K562 (cell line): ENCODE results near the gene MAD1L1. TPM values are rescaled to one million over a fixed set of nuclear protein-coding genes. Genes with fewer than 3 reads are reported as not detected.

Experiments used
- ARID1B ChIP-seq: fragments of 450-650 bp; IDR thresholded peaks from 2 replicates; pipeline ENCODE4 v1.6.1; 2016; ENCODE audit warnings: antibody characterized with exemption, mild to moderate bottlenecking, inconsistent platforms
- CBFA2T3 ChIP-seq: fragments of 450-650 bp; IDR thresholded peaks from 2 replicates; pipeline ENCODE4 v1.6.1; 2017
- CHD2 ChIP-seq: IDR thresholded peaks from 2 replicates; pipeline ENCODE4 v1.6.1; 2011; ENCODE audit warnings: low read depth, low read length
- E4F1 ChIP-seq: fragments of 250-450 bp; sonication (Bioruptor Pico); IDR thresholded peaks from 2 replicates; pipeline ENCODE4 v1.5.0; 2021; ENCODE audit warnings: mild to moderate bottlenecking, borderline replicate concordance
- EHMT2 ChIP-seq: fragments of 450-650 bp; IDR thresholded peaks from 2 replicates; pipeline ENCODE4 v1.6.1; 2018; ENCODE audit warnings: antibody characterized with exemption
- EP400 ChIP-seq: fragments of 450-650 bp; IDR thresholded peaks from 2 replicates; pipeline ENCODE4 v1.6.1; 2017; ENCODE audit warnings: antibody characterized with exemption, mild to moderate bottlenecking, moderate library complexity
- FOXP1 ChIP-seq: sonication (generic); formaldehyde crosslinking; IDR thresholded peaks from 2 replicates; pipeline ENCODE4 v1.8.0; 2022; ENCODE audit warnings: mild to moderate bottlenecking, missing genetic modification reagents
- HMGXB4 ChIP-seq: sonication (generic); formaldehyde crosslinking; IDR thresholded peaks from 2 replicates; pipeline ENCODE4 v1.8.1; 2023; ENCODE audit warnings: mild to moderate bottlenecking, missing genetic modification reagents
- HOMEZ ChIP-seq: fragments of 250-450 bp; sonication (Bioruptor Pico); IDR thresholded peaks from 2 replicates; pipeline ENCODE4 v1.4.0; 2020; ENCODE audit warnings: mild to moderate bottlenecking, moderate library complexity
- MEIS2 ChIP-seq: fragments of 450-650 bp; IDR thresholded peaks from 2 replicates; pipeline ENCODE4 v1.6.1; 2014; ENCODE audit warnings: mild to moderate bottlenecking; ENCODE audit not compliant: partially characterized antibody
- MNT ChIP-seq, 2 experiments: fragments of 450-650 bp; conservative IDR thresholded peaks; 2 replicates each; pipeline ENCODE4 v1.6.1; 2017; ENCODE audit warnings: mild to moderate bottlenecking in 2 of 2, moderate library complexity in 2 of 2
- NCOA1 ChIP-seq: fragments of 450-650 bp; IDR thresholded peaks from 2 replicates; pipeline ENCODE4 v1.6.1; 2016; ENCODE audit warnings: low read depth
- PRPF4 ChIP-seq: fragments of 200-400 bp; formaldehyde crosslinking; IDR thresholded peaks from one replicate; pipeline ENCODE4 v1.6.1; 2017; ENCODE audit warnings: low read length, low read depth, mild to moderate bottlenecking; ENCODE audit not compliant: insufficient read depth, poor library complexity, severe bottlenecking
- RNF2 ChIP-seq: sonication (generic); IDR thresholded peaks from 2 replicates; pipeline ENCODE4 v1.6.1; 2016
- ZBTB34 ChIP-seq: fragments of 250-450 bp; sonication (Bioruptor Pico); IDR thresholded peaks from 2 replicates; pipeline ENCODE4 v1.8.0; 2021; ENCODE audit warnings: mild to moderate bottlenecking, moderate library complexity
- ZBTB7A ChIP-seq: IDR thresholded peaks from 2 replicates; pipeline ENCODE4 v1.6.1; 2011; ENCODE audit warnings: low read depth, mild to moderate bottlenecking, low read length, moderate library complexity, borderline replicate concordance; ENCODE audit not compliant: control insufficient read depth
- ZFP36 ChIP-seq: fragments of 150-350 bp; IDR thresholded peaks from 2 replicates; pipeline ENCODE4 v1.6.1; 2018; ENCODE audit warnings: low read length, low read depth; ENCODE audit not compliant: partially characterized antibody
- ZKSCAN1 ChIP-seq: fragments of 150-350 bp; IDR thresholded peaks from 2 replicates; pipeline ENCODE4 v1.6.1; 2016; ENCODE audit warnings: low read depth, low read length
- ZNF41 ChIP-seq: fragments of 250-450 bp; sonication (Bioruptor Pico); conservative IDR thresholded peaks from 2 replicates; pipeline ENCODE4 v1.4.0; 2020; ENCODE audit warnings: mild to moderate bottlenecking
- polyA plus RNA-seq, 8 experiments: library from polyadenylated mRNA; depleted of rRNA in 4 of 8; stranded (reverse) in 5 of 8; unstranded in 3 of 8; fragments of >200 nt; fragmentation: Nextera tagmentation in 2 of 8; fragmentation: Illumina TruSeq in 1 of 8; extraction: Ambion mirVana in 2 of 8; extraction: Trizol in 1 of 8; gene quantifications; 2 replicates each; pipeline versions ENCODE4 v1.2.1 to v1.2.3, GENCODE V29; 2011 to 2014; ENCODE audit warnings: inconsistent platforms in 1 of 8, missing spikeins in 1 of 8
- total RNA-seq, 7 experiments: library from RNA; depleted of rRNA in 6 of 7; stranded (reverse); fragments of >200 nt in 6 of 7; fragmentation: Illumina TruSeq in 2 of 7; extraction: Trizol in 2 of 7; gene quantifications; 2 replicates each; pipeline versions ENCODE4 v1.2.1 to v1.2.3, GENCODE V29; 2011 to 2021; ENCODE audit warnings: low replicate concordance in 1 of 7

MAD1L1 gene
- total and polyA plus RNA-seq, 9 of the 15 experiments (the other 6 are each of a cell fraction or from before 2014, with no cell fraction given) = 1.7 to 89.7 (median 18.0) TPM

GRCh38 chr7:1883031-1883761 is 349.5 kb downstream of the MAD1L1 start (continued):
- TF ChIP-seq ZNF41 (CRISPR knock-in tag) (no peak), ZFP36 (no peak), PRPF4 (no peak), ZBTB34 (CRISPR knock-in tag) (no peak), RNF2 (peak; percentile 68; the same call in 1 of the 2 replicates), CBFA2T3 (peak; percentile 31), FOXP1 (CRISPR knock-in tag) (peak; percentile 72; the same call in 1 of the 2 replicates), EHMT2 (peak; percentile 88), ZBTB7A (peak; percentile 55), ZKSCAN1 (peak; percentile 29; the same call in 1 of the 2 replicates), NCOA1 (peak; percentile 17; the same call in 1 of the 2 replicates), HMGXB4 (CRISPR knock-in tag) (no peak), E4F1 (CRISPR knock-in tag) (no peak), CHD2 (0 out of 2 replicates have a peak, but pooled peaks have one; percentile 11), MNT (conservative IDR thresholded peaks at IDR 0.05) (peak; percentile 40 to 57; a peak in 1 of 4 replicates), MEIS2 (peak; percentile 8), HOMEZ (CRISPR knock-in tag) (no peak), ARID1B (peak; percentile 44), EP400 (peak; percentile 47; the same call in 1 of the 2 replicates)
